ENCODE data around the gene TAF1. TPM values are rescaled to one million over a fixed set of nuclear protein-coding genes. Genes with fewer than 3 reads are reported as not detected.
"Not testable (repeated sequence)": the region's sequence is repeated elsewhere in the genome, so short reads cannot be mapped to it uniquely, and the experiment has no call there.

The TAF1 gene
- 25.3 and 31.0 TPM in 2 replicates for total RNA-seq

DNA sequence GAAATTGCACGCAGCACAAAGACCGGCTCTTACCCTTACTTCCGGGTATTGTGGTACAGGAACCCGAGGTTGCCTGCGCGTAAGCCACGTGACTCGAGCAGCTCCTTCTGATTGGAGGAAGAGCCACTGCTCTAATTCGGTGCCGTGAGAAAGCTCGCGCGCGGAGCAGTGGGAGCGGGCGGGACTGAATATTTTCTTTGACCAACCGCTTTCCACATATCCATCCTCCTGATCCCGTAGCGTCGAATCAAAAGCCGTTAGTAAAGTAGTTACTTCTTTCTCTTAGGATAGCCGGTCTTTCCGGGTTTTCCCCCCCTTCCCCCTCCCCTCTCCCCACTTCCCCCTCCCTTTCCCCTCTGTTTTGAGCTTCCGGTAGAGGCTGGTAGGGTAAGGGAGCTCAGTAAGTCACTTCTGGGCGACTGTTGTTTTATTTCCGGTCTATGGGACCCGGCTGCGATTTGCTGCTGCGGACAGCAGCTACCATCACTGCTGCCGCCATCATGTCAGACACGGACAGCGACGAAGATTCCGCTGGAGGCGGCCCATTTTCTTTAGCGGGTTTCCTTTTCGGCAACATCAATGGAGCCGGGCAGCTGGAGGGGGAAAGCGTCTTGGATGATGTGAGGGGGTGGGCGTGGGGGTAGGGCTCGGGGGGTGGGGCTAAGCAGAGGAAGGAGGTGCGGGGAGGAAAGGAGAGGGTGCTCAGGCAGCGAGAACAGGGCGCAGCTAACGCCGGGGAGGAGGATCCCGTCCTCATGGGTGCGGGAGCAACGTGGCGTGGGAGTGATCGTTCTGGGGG is at the start of gene TAF1:
Gene TAF1 (plus strand): TSS at position 483 of the 799 bp plus-strand sequence. CDS start 18 bp downstream, at position 501.
- TF ChIP-seq, protein P1, sequence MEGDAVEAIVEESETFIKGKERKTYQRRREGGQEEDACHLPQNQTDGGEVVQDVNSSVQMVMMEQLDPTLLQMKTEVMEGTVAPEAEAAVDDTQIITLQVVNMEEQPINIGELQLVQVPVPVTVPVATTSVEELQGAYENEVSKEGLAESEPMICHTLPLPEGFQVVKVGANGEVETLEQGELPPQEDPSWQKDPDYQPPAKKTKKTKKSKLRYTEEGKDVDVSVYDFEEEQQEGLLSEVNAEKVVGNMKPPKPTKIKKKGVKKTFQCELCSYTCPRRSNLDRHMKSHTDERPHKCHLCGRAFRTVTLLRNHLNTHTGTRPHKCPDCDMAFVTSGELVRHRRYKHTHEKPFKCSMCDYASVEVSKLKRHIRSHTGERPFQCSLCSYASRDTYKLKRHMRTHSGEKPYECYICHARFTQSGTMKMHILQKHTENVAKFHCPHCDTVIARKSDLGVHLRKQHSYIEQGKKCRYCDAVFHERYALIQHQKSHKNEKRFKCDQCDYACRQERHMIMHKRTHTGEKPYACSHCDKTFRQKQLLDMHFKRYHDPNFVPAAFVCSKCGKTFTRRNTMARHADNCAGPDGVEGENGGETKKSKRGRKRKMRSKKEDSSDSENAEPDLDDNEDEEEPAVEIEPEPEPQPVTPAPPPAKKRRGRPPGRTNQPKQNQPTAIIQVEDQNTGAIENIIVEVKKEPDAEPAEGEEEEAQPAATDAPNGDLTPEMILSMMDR (IDR thresholded peaks at IDR 0.05; ENCODE audit: insufficient read depth, low read length, severe bottlenecking), result no peak
- FAIRE-seq, result no peak
- no peaks in the 10 kb centered on the region for H3K27me3 ChIP-seq (ENCODE audit: control insufficient read depth, insufficient read depth, low read length)
- H3K36me3 ChIP-seq (ENCODE audit: control insufficient read depth, insufficient read depth, low read length), result peaks cover 2% of the 10 kb centered on the region
- DNase-seq (ENCODE audit: low read depth), result peak; percentile 92
- peak within 1 kb of the TSS; percentile 81 for H3K4me3 ChIP-seq (ENCODE audit: low read depth, low read length)

GRCh38 chrX:71316959-71317358 is 49.2 kb upstream of the TAF1 start:
- H3K27me3 ChIP-seq (ENCODE audit: control insufficient read depth, insufficient read depth, low read length); H3K4me3 ChIP-seq (ENCODE audit: low read depth, low read length); H3K36me3 ChIP-seq (ENCODE audit: control insufficient read depth, insufficient read depth, low read length); DNase-seq (ENCODE audit: low read depth); FAIRE-seq: not testable (repeated sequence)

GRCh38 chrX:71320126-71320525 is 46.0 kb upstream of the TAF1 start:
- TF ChIP-seq, protein P1 (IDR thresholded peaks at IDR 0.05; ENCODE audit: insufficient read depth, low read length, severe bottlenecking), result no peak
- FAIRE-seq (no peak), DNase-seq (ENCODE audit: low read depth) (no peak)
- no peak overlapping the region for H3K4me3 ChIP-seq (ENCODE audit: low read depth, low read length)
- H3K36me3 ChIP-seq (ENCODE audit: control insufficient read depth, insufficient read depth, low read length), result no peaks in the 10 kb centered on the region
- no peaks in the 10 kb centered on the region for H3K27me3 ChIP-seq (ENCODE audit: control insufficient read depth, insufficient read depth, low read length)

DNA sequence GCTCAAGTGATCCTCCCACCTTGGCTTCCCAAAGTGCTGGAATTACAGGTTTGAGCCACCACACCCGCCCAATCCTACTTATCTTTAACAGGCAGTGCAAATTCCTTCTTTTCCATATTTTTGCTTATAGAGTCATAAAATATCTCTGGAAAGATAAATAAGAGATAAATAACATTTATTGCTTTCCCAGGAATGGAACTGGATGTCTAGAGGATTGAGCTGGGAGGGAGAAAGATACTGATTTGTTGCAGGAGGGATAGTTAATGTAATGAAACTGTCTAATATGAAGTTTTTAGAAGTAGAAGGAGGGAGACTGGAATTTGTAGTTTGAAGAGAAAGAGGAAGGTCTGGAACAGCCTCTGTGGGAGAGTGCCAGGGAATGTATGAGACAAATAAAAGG is 44.4 kb upstream of the TAF1 start:
- TF ChIP-seq, protein P1 (IDR thresholded peaks at IDR 0.05; ENCODE audit: insufficient read depth, low read length, severe bottlenecking), result no peak
- Histone ChIP-seq H3K36me3 (ENCODE audit: control insufficient read depth, insufficient read depth, low read length) (no peaks in the 10 kb centered on the region), H3K27me3 (ENCODE audit: control insufficient read depth, insufficient read depth, low read length) (no peaks in the 10 kb centered on the region), H3K4me3 (ENCODE audit: low read depth, low read length) (no peak overlapping the region)
- FAIRE-seq (peak; percentile 97), DNase-seq (ENCODE audit: low read depth) (no peak)

- DNase-seq (ENCODE audit: low read depth); FAIRE-seq; H3K36me3 ChIP-seq (ENCODE audit: control insufficient read depth, insufficient read depth, low read length); H3K27me3 ChIP-seq (ENCODE audit: control insufficient read depth, insufficient read depth, low read length); H3K4me3 ChIP-seq (ENCODE audit: low read depth, low read length): not testable (repeated sequence)
Observed at GRCh38 chrX:71324452-71324851, 41.7 kb upstream of the TAF1 start.

- Histone ChIP-seq H3K36me3 (ENCODE audit: control insufficient read depth, insufficient read depth, low read length) (no peaks in the 10 kb centered on the region), H3K4me3 (ENCODE audit: low read depth, low read length) (no peak overlapping the region), H3K27me3 (ENCODE audit: control insufficient read depth, insufficient read depth, low read length) (no peaks in the 10 kb centered on the region)
- FAIRE-seq (no peak), DNase-seq (ENCODE audit: low read depth) (no peak)
- TF ChIP-seq, protein P1 (IDR thresholded peaks at IDR 0.05; ENCODE audit: insufficient read depth, low read length, severe bottlenecking), result no peak
Observed at GRCh38 chrX:71326394-71326793, 39.8 kb upstream of the TAF1 start.

DNA sequence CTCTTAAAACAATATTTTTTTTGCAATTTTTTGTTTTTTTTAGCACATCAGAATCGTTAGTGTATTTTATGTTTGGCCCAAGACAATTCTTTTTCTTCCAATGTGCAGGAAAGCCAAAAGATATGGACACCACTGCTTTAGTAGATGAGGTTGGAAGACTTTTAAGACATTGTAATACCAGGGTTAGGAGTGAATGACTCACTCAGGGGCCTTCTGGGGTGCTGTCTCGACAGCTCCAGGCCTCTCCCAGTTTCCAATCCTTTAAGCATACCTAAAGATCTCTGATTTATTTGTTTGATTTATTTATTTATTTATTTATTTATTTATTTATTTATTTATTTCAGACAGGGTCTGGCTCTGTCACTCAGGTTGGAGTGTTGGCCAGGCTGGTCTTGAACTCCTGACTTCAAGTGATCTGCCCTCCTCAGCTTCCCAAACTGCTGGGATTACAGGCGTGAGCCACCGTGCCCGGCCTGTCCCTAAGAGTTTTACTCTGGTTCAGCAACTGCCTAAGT is 16.9 kb upstream of the TAF1 start:
- peak; percentile 20 for DNase-seq (ENCODE audit: low read depth)

GRCh38 chrX:71349867-71350266 is 16.3 kb upstream of the TAF1 start:
- not testable (repeated sequence) for H3K27me3 ChIP-seq (ENCODE audit: control insufficient read depth, insufficient read depth, low read length); H3K4me3 ChIP-seq (ENCODE audit: low read depth, low read length); FAIRE-seq; H3K36me3 ChIP-seq (ENCODE audit: control insufficient read depth, insufficient read depth, low read length); DNase-seq (ENCODE audit: low read depth)

More for the DNA sequence above, 16.9 kb upstream of the TAF1 start:
- not testable (repeated sequence) for H3K4me3 ChIP-seq (ENCODE audit: low read depth, low read length); H3K36me3 ChIP-seq (ENCODE audit: control insufficient read depth, insufficient read depth, low read length); FAIRE-seq; H3K27me3 ChIP-seq (ENCODE audit: control insufficient read depth, insufficient read depth, low read length)

DNA sequence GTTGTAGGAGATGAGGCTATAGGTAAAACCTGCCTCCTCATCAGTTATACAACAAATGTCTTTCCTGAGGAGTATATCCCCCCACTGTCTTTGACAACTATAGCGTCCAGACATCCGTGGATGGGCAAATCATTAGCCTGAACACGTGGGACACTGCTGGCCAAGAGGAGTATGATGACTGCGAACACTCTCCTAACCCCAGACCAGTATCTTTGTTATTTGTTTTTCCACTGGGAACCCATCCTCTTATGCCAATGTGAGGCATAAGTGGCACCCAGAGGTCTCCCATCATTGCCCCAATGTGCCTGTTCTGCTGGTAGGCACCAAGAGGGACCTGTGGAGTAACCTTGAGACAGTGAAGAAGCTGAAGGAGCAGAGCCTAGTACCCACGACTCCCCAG is 13.7 kb upstream of the TAF1 start:
- H3K4me3 ChIP-seq (ENCODE audit: low read depth, low read length); FAIRE-seq; DNase-seq (ENCODE audit: low read depth); H3K36me3 ChIP-seq (ENCODE audit: control insufficient read depth, insufficient read depth, low read length); H3K27me3 ChIP-seq (ENCODE audit: control insufficient read depth, insufficient read depth, low read length): not testable (repeated sequence)
